Type B pancreatic cell (in vitro differentiated cells): ENCODE measurements around the gene ATG3. TPM values are rescaled to one million over a fixed set of nuclear protein-coding genes. Genes with fewer than 3 reads are reported as not detected.

Source experiments
- DNase-seq: peaks from one replicate; pipeline ENCODE4 v3.0.0; 2021; ENCODE audit warnings: mixed read lengths; ENCODE audit not compliant: unreplicated experiment; ENCODE audit errors: extremely low spot score
- H3K27ac Mint-ChIP-seq: 2 replicates; pipeline ENCODE4 v1.8.0; 2021; ENCODE audit warnings: mild to moderate bottlenecking, mixed read lengths
- H3K27me3 Mint-ChIP-seq: 2 replicates; pipeline ENCODE4 v1.8.0; 2021; ENCODE audit warnings: mixed read lengths
- H3K36me3 Mint-ChIP-seq: 2 replicates; pipeline ENCODE4 v1.8.0; 2021; ENCODE audit warnings: mixed read lengths
- H3K4me1 Mint-ChIP-seq: one replicate; pipeline ENCODE4 v1.8.0; 2021; ENCODE audit warnings: mixed read lengths; ENCODE audit not compliant: unreplicated experiment
- H3K4me3 Mint-ChIP-seq: 2 replicates; pipeline ENCODE4 v1.8.0; 2021; ENCODE audit warnings: mild to moderate bottlenecking, mixed read lengths
- H3K9me3 Mint-ChIP-seq: 2 replicates; pipeline ENCODE4 v1.8.0; 2021; ENCODE audit warnings: mixed read lengths
- long read RNA-seq: library from polyadenylated mRNA; unstranded; transcript quantifications from one replicate; pipeline ENCODE4 v2.0.0, GENCODE V29; 2020
- total RNA-seq: library from RNA; stranded (reverse); gene quantifications from 2 replicates; pipeline ENCODE4 v1.2.1, GENCODE V29; 2021; ENCODE audit warnings: low replicate concordance
- TF ChIP-seq, protein P1 (sequence below): fragments of 200-600 bp; sonication (generic); conservative IDR thresholded peaks from 2 replicates; pipeline ENCODE4 v1.5.0; 2021; ENCODE audit warnings: antibody characterized with exemption, mild to moderate bottlenecking

ATG3 gene
- 32.5 and 35.3 TPM in 2 replicates for total RNA-seq
- long read RNA-seq, transcript ATG3-201 (12 exons, 1,570 nt), result major isoform, 58 of 63 reads
- long read RNA-seq, partial matches to known transcripts, result 1 of 63 reads
- long read RNA-seq, other reads (novel, unspliced or antisense), result 4 of 63 reads

DNA sequence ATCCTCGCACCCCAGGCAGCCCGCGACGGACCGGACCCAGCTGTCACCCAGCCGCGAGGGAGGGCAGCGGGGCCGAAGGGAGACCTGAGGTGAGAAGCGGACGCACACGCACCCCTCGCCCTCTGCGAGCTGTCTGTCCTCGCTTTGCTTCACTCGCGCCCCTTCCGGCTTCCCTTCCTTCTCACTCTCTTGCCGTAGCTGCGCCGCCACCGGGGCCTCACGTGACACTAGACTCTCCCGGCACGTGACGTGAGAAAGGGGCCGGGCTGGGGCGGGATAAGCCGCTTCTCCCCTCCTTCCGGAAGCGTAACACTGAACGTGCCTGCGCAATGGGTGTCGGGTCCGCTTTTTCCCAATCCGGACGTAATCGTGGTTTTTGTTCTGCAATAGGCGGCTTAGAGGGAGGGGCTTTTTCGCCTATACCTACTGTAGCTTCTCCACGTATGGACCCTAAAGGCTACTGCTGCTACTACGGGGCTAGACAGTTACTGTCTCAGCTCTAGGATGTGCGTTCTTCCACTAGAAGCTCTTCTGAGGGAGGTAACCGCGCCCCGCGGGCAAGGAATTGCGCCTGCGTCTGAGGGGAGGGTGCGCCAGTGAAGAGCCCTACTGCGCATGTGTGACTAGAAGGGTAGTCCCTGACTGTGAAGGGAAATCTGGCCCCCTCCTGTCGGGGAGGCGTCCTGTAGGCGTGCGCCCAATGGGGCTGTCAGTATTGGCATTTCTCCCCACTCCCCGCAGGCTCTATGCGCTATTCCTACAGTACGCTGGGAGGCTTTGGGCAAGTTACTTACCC lies at the start of gene ATG3, which contains the start of gene SLC35A5:
Gene ATG3, minus strand, starts transcription at position 229 of the 796 bp plus-strand sequence. CDS start 434 bp downstream, outside the sequence.
Gene SLC35A5, plus strand, starts transcription at position 312 of the 796 bp plus-strand sequence. CDS start 1,359 bp downstream, outside the sequence.
- Mint-ChIP-seq H3K27ac (peak within 1 kb of the TSS; percentile 100), H3K36me3 (peaks cover 16% of the 10 kb centered on the region), H3K4me3 (peak within 1 kb of the TSS; percentile 99), H3K9me3 (no peaks in the 10 kb centered on the region), H3K4me1 (peaks cover 16% of the 10 kb centered on the region), H3K27me3 (no peaks in the 10 kb centered on the region)
- DNase-seq, result peak; percentile 99
- TF ChIP-seq, protein P1, sequence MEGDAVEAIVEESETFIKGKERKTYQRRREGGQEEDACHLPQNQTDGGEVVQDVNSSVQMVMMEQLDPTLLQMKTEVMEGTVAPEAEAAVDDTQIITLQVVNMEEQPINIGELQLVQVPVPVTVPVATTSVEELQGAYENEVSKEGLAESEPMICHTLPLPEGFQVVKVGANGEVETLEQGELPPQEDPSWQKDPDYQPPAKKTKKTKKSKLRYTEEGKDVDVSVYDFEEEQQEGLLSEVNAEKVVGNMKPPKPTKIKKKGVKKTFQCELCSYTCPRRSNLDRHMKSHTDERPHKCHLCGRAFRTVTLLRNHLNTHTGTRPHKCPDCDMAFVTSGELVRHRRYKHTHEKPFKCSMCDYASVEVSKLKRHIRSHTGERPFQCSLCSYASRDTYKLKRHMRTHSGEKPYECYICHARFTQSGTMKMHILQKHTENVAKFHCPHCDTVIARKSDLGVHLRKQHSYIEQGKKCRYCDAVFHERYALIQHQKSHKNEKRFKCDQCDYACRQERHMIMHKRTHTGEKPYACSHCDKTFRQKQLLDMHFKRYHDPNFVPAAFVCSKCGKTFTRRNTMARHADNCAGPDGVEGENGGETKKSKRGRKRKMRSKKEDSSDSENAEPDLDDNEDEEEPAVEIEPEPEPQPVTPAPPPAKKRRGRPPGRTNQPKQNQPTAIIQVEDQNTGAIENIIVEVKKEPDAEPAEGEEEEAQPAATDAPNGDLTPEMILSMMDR, result peak; percentile 25

DNA sequence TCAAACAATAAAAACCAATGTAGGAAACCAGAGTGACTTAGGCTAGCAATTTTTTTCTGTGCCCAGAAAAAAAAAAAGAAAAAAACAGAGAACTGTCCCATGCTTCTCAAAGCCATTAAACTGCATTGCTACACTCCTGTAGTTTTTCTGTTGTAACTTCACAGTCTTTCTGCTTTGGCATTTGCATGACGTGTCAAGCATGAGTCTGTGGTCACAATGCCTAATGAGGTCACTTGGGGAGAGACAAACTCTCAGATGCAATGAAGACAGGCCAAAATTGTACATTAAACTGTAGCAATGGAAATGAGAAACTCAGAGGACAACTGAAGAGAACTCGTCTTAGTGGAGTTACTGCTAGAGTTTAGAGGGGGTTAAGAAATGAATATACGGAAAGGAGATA lies 48.4 kb upstream of the ATG3 start:
- no peaks in the 10 kb centered on the region for H3K27me3 Mint-ChIP-seq
- TF ChIP-seq, protein P1, result no peak
- no peaks in the 10 kb centered on the region for H3K9me3 Mint-ChIP-seq
- H3K4me3 Mint-ChIP-seq, result no peak overlapping the region
- no peak overlapping the region for H3K27ac Mint-ChIP-seq
- peaks cover 12% of the 10 kb centered on the region for H3K36me3 Mint-ChIP-seq
- peaks cover 6% of the 10 kb centered on the region for H3K4me1 Mint-ChIP-seq
- DNase-seq, result no peak

DNA sequence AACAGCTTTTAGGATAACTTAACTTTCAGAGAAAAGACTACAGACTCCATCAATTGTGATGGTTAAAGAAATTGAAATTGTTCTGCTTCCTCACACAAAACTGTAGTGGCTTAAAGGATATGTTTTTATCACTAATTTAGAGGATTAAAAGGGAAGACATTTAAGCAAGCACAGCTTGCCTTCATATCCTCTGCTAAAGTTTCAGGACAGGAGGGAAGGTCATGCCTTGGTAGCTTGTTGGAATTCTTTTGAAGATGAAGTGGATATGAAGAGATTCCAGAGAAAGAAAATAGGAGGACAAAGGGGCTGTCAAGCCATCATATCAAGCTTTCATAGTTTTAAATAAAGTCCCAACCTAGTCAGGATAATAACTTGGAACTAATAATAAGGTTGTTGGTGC lies 46.1 kb upstream of the ATG3 start:
- Mint-ChIP-seq H3K27me3 (no peaks in the 10 kb centered on the region), H3K9me3 (no peaks in the 10 kb centered on the region), H3K36me3 (peaks cover 8% of the 10 kb centered on the region), H3K27ac (no peak overlapping the region), H3K4me3 (no peak overlapping the region), H3K4me1 (peaks cover 12% of the 10 kb centered on the region)
- no peak for DNase-seq
- TF ChIP-seq, protein P1, result no peak

DNA sequence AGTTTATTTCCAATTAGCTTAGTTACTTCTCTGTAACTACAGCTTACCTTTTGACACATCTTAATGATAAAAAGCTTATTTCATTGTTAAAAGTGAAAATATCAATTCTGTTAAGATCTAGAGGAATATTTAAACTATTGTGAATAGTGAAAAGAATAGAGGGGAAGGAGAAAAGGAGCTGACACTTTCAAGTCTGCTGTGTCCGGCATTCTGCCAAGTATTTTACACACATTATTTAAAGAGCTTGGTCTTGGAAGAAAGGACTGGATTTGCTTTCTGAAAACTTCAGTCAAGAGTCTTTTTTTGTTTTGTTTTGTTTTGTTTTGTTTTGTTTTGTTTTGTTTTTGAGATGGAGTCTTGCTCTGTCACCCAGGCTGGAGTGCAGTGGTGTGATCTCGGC lies 44.3 kb upstream of the ATG3 start:
- Mint-ChIP-seq H3K9me3 (no peaks in the 10 kb centered on the region), H3K27me3 (no peaks in the 10 kb centered on the region), H3K4me3 (no peak overlapping the region), H3K4me1 (peaks cover 12% of the 10 kb centered on the region), H3K36me3 (peaks cover 8% of the 10 kb centered on the region), H3K27ac (no peak overlapping the region)
- DNase-seq, result no peak
- TF ChIP-seq, protein P1, result no peak

DNA sequence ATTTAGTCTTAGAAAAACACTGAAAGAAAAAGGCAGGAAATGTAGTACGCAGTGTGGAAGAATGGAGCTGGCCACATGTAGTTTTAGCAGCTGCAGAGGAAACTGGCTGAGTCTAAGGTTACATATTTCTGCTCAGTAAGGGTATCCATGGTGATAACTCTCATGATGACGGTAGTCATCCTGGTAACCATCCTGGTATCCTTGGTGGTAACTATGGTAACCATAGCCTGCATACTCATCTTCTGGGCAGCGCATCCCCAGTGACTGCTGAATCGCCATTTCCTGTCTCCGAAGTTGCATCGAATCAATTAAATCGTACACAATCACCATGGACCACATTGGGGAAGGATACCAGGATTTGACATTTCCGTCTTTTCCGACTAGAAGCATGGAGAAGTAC lies 43.5 kb upstream of the ATG3 start:
- Mint-ChIP-seq H3K9me3 (no peaks in the 10 kb centered on the region), H3K4me1 (peaks cover 12% of the 10 kb centered on the region), H3K4me3 (peak overlapping the region; percentile 49), H3K27ac (peak overlapping the region; percentile 42), H3K27me3 (no peaks in the 10 kb centered on the region), H3K36me3 (peaks cover 8% of the 10 kb centered on the region)
- TF ChIP-seq, protein P1, result no peak
- DNase-seq, result no peak
